Smooth muscle cell (in vitro differentiated cells): ENCODE measurements around the gene NLGN4Y. TPM values are rescaled to one million over a fixed set of nuclear protein-coding genes. Genes with fewer than 3 reads are reported as not detected.

ENCODE experiments used
- DNase-seq: peaks from one replicate; lab custom pipeline; 2025; ENCODE audit not compliant: unreplicated experiment; lab: John Stamatoyannopoulos, UW
- H2AFZ ChIP-seq: fragments of 200-600 bp; sonication (generic); 2 replicates; pipeline ENCODE4 v1.6.0; 2016; ENCODE audit warnings: antibody characterized with exemption, low read depth, mild to moderate bottlenecking
- H3F3A ChIP-seq: fragments of 200-600 bp; sonication (generic); 2 replicates; pipeline ENCODE4 v1.6.0; 2017; ENCODE audit warnings: antibody characterized with exemption, low read depth
- H3K27ac ChIP-seq: fragments of 200-600 bp; sonication (generic); 2 replicates; pipeline ENCODE4 v1.5.1; 2016; ENCODE audit warnings: low read depth, mild to moderate bottlenecking
- H3K27me3 ChIP-seq: fragments of 200-600 bp; sonication (generic); 2 replicates; pipeline ENCODE4 v1.6.1; 2016; ENCODE audit warnings: low read depth, mild to moderate bottlenecking
- H3K36me3 ChIP-seq: fragments of 200-600 bp; sonication (generic); 2 replicates; pipeline ENCODE4 v1.5.1; 2016; ENCODE audit warnings: low read depth
- H3K4me1 ChIP-seq: fragments of 200-600 bp; sonication (generic); 2 replicates; pipeline ENCODE4 v1.5.1; 2016; ENCODE audit warnings: low read depth
- H3K4me2 ChIP-seq: fragments of 200-600 bp; sonication (generic); 2 replicates; pipeline ENCODE4 v1.6.0; 2016; ENCODE audit warnings: mild to moderate bottlenecking
- H3K4me3 ChIP-seq: fragments of 200-600 bp; sonication (generic); 2 replicates; pipeline ENCODE4 v1.5.1; 2016; ENCODE audit warnings: mild to moderate bottlenecking
- H3K79me2 ChIP-seq: fragments of 200-600 bp; sonication (generic); 2 replicates; pipeline ENCODE4 v1.6.0; 2016; ENCODE audit warnings: low read depth, mild to moderate bottlenecking
- H3K9ac ChIP-seq: fragments of 200-600 bp; sonication (generic); 2 replicates; pipeline ENCODE4 v1.6.0; 2016; ENCODE audit warnings: low read depth
- H3K9me3 ChIP-seq: fragments of 200-600 bp; sonication (generic); replicated peaks from 2 replicates; pipeline ENCODE4 v1.5.1; 2016; ENCODE audit warnings: low read depth
- H4K20me1 ChIP-seq: fragments of 200-600 bp; sonication (generic); 2 replicates; pipeline ENCODE4 v1.6.0; 2016; ENCODE audit warnings: low read depth
- WGBS: methylation state at CpG from one replicate; pipeline ENCODE4 v1.1.7; 2016; ENCODE audit warnings: low lambda C conversion rate; 5-methylcytosine and 5-hydroxymethylcytosine counted together
- polyA plus RNA-seq: library from polyadenylated mRNA; unstranded; fragments of >200 nt; fragmentation: Nextera tagmentation; extraction: Ambion mirVana; gene quantifications from 2 replicates; pipeline ENCODE4 v1.2.1, GENCODE V29; 2016
- total RNA-seq: library from RNA; depleted of rRNA; stranded (reverse); fragments of >200 nt; gene quantifications from 2 replicates; pipeline ENCODE4 v1.2.3, GENCODE V29; 2014
- TF ChIP-seq, protein P1 (sequence below): fragments of 200-600 bp; sonication (generic); IDR thresholded peaks from 2 replicates; pipeline ENCODE4 v1.5.1; 2017; ENCODE audit warnings: borderline replicate concordance, mild to moderate bottlenecking, antibody characterized with exemption; ENCODE audit not compliant: insufficient read depth, poor library complexity, severe bottlenecking

The NLGN4Y gene
- total and polyA plus RNA-seq, 2 experiments from 2014 or later = not detected

DNA sequence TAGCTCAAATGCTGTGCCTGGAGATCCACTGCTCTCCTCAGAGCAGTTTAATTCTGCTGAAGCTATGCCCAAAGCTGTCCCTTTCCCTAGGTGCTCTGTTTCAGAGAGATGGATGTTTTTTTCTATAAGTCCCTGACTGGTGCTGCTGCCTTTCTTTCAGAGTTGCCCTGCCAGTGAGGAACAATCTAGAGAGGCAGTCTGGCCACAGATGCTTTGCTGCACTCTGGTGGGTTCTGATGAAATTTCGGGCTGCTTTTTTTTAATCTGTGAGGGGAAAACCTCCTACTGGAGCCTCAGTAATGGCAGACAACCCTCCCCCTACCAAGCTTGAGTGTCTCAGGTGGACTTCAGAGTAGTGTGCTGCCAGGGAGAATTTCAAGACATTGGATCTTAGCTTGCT lies 93.3 kb downstream of the NLGN4Y start:
- Histone ChIP-seq H3K4me2 (no peak overlapping the region), H3K9me3 (no peaks in the 10 kb centered on the region), H2AFZ (no peak overlapping the region), H3K4me1 (no peaks in the 10 kb centered on the region), H3K27ac (no peak overlapping the region), H3K79me2 (no peaks in the 10 kb centered on the region), H4K20me1 (no peaks in the 10 kb centered on the region), H3K27me3 (no peaks in the 10 kb centered on the region), H3K9ac (no peak overlapping the region), H3K4me3 (no peak overlapping the region), H3K36me3 (no peaks in the 10 kb centered on the region), H3F3A (no peaks in the 10 kb centered on the region)
- no CpG with 5 or more reads among the region's 1 CpG for WGBS
- no peak for DNase-seq
- TF ChIP-seq, protein P1, sequence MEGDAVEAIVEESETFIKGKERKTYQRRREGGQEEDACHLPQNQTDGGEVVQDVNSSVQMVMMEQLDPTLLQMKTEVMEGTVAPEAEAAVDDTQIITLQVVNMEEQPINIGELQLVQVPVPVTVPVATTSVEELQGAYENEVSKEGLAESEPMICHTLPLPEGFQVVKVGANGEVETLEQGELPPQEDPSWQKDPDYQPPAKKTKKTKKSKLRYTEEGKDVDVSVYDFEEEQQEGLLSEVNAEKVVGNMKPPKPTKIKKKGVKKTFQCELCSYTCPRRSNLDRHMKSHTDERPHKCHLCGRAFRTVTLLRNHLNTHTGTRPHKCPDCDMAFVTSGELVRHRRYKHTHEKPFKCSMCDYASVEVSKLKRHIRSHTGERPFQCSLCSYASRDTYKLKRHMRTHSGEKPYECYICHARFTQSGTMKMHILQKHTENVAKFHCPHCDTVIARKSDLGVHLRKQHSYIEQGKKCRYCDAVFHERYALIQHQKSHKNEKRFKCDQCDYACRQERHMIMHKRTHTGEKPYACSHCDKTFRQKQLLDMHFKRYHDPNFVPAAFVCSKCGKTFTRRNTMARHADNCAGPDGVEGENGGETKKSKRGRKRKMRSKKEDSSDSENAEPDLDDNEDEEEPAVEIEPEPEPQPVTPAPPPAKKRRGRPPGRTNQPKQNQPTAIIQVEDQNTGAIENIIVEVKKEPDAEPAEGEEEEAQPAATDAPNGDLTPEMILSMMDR = no peak

DNA sequence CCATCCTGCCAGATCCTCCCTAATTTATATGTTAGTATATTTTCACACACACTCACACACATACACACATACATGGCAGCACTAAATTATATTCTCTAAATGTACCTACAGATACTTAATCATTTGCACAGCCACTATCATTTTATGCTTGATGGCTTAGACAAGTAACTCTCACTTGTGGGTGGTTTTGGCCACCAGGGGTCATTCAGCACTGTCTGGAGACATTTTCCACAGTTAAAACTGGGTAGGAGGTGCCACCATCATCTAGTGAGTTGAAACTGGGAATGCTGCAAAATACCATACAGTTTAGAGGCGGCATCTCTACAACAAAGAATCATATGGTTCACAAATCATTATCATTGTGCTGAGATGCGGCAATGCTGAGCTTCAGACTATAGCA lies 94.2 kb downstream of the NLGN4Y start:
- Histone ChIP-seq H2AFZ (no peak overlapping the region), H3K4me1 (no peaks in the 10 kb centered on the region), H3K4me2 (no peak overlapping the region), H3K79me2 (no peaks in the 10 kb centered on the region), H3F3A (no peaks in the 10 kb centered on the region), H4K20me1 (no peaks in the 10 kb centered on the region), H3K27ac (no peak overlapping the region), H3K9ac (no peak overlapping the region), H3K4me3 (no peak overlapping the region), H3K27me3 (no peaks in the 10 kb centered on the region), H3K36me3 (no peaks in the 10 kb centered on the region), H3K9me3 (no peaks in the 10 kb centered on the region)
- no peak for DNase-seq
- TF ChIP-seq, protein P1 = no peak
- no CpG with 5 or more reads among the region's 2 CpGs for WGBS

DNA sequence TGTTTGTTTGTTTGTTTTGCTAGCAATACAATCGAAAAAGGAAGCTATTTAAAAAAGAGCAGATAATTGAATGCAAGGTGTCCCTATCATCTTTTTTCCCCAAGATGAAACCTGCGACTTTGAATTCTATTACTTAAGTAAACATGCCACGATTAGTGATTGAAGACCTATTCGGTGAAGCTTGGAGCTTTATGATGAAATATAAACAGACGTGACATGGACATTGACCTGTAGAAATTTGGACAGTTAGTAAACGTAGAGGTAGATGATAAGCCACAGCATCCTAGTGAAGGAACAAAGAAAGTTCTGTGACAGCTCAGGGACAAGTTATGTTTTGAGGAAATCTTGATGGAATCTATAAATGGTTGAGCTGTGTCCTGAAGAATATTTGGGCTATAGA lies 103.9 kb downstream of the NLGN4Y start:
- no peaks in the 10 kb centered on the region for H3K79me2 ChIP-seq
- TF ChIP-seq, protein P1 = no peak
- H3K4me1 ChIP-seq = no peaks in the 10 kb centered on the region
- no peak overlapping the region for H3K27ac ChIP-seq
- H3K27me3 ChIP-seq = no peaks in the 10 kb centered on the region
- no peak overlapping the region for H2AFZ ChIP-seq
- no peaks in the 10 kb centered on the region for H3K36me3 ChIP-seq
- H4K20me1 ChIP-seq = no peaks in the 10 kb centered on the region
- H3K4me3 ChIP-seq = no peak overlapping the region
- no peaks in the 10 kb centered on the region for H3F3A ChIP-seq
- no peak overlapping the region for H3K4me2 ChIP-seq
- no peaks in the 10 kb centered on the region for H3K9me3 ChIP-seq
- H3K9ac ChIP-seq = no peak overlapping the region
- DNase-seq = no peak
- no CpG with 5 or more reads among the region's 6 CpGs for WGBS

DNA sequence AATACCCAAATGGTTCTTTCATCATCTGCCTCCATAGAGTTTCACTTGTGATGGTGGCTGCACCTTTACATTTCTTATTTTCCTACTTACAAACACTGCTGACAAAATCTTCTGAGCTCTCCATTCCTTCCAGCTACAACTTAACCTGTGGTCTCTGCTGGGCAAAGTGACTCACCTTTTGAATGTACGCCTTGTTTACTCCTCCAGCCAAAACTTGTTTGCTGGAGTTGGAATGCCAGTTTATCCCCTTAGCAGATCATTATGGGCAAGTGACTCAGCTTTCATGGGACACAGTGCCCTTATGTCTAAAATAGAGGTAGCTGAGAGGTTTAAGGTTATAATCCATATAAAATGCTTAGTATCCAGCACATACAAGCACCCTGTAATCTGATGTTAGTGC lies 107.3 kb downstream of the NLGN4Y start:
- Histone ChIP-seq H4K20me1 (no peaks in the 10 kb centered on the region), H3K27ac (no peak overlapping the region)
- WGBS = no CpG with 5 or more reads among the region's 1 CpG

More for the DNA sequence above, 107.3 kb downstream of the NLGN4Y start:
- H3F3A ChIP-seq = no peaks in the 10 kb centered on the region
- H3K27me3 ChIP-seq = no peaks in the 10 kb centered on the region
- no peak overlapping the region for H3K4me3 ChIP-seq
- no peaks in the 10 kb centered on the region for H3K36me3 ChIP-seq
- no peaks in the 10 kb centered on the region for H3K4me1 ChIP-seq
- H3K79me2 ChIP-seq = no peaks in the 10 kb centered on the region
- H3K4me2 ChIP-seq = no peak overlapping the region
- H3K9ac ChIP-seq = no peak overlapping the region
- no peak for DNase-seq
- no peaks in the 10 kb centered on the region for H3K9me3 ChIP-seq
- no peak overlapping the region for H2AFZ ChIP-seq
- TF ChIP-seq, protein P1 = no peak
